H1 (cell line): ENCODE data around the gene B9D1. TPM values are rescaled to one million over a fixed set of nuclear protein-coding genes. Genes with fewer than 3 reads are reported as not detected.
A peak's percentile ranks its signal among the peaks of the same experiment; 100 is the strongest.

Experiments
- CTCF ChIA-PET: fragments of 300-600 bp; sonication (Branson Sonifier 250); formaldehyde crosslinking; loops from one replicate; lab custom pipeline; 2021; ENCODE audit not compliant: partially characterized antibody; lab: Charles Lee
- POLR2A ChIA-PET: fragments of 300-600 bp; sonication (Branson Sonifier 250); formaldehyde crosslinking; loops from one replicate; lab custom pipeline; 2021; ENCODE audit warnings: inconsistent platforms; ENCODE audit not compliant: partially characterized antibody; lab: Charles Lee
- DNase-seq, 2 experiments: peaks; one replicate each; pipeline versions ENCODE4 v3.0.0 to v3.0.0-alpha.2; 2010 to 2022; ENCODE audit warnings: low spot score in 2 of 2, low read depth in 1 of 2, mixed read lengths in 1 of 2
- FAIRE-seq: peaks from 2 replicates; lab custom pipeline; 2011; peaks lifted over from hg19 to GRCh38; lab: Jason Lieb, UNC
- H2AFZ ChIP-seq: 2 replicates; pipeline ENCODE4 v1.8.1; 2012; ENCODE audit warnings: low read length, inconsistent platforms
- H2AK5ac ChIP-seq: 2 replicates; pipeline ENCODE4 v1.6.1; 2013; ENCODE audit warnings: low read depth, low read length
- H2BK120ac ChIP-seq: replicated peaks from 2 replicates; pipeline ENCODE3; 2013; ENCODE audit warnings: low read depth, low read length, inconsistent platforms
- H2BK12ac ChIP-seq: 2 replicates; pipeline ENCODE4 v1.6.1; 2013; ENCODE audit warnings: low read depth, low read length
- H2BK15ac ChIP-seq: 2 replicates; pipeline ENCODE4 v1.6.1; 2013; ENCODE audit warnings: low read length
- H2BK20ac ChIP-seq: 2 replicates; pipeline ENCODE4 v1.6.1; 2013; ENCODE audit warnings: low read length
- H2BK5ac ChIP-seq: 2 replicates; pipeline ENCODE4 v1.6.1; 2013; ENCODE audit warnings: low read depth, low read length
- H3K14ac ChIP-seq: 2 replicates; pipeline ENCODE4 v1.6.1; 2013; ENCODE audit warnings: inconsistent platforms; ENCODE audit not compliant: insufficient read length
- H3K18ac ChIP-seq: 2 replicates; pipeline ENCODE4 v1.6.1; 2013; ENCODE audit warnings: low read length; ENCODE audit errors: extremely low read depth
- H3K23ac ChIP-seq: 2 replicates; pipeline ENCODE4 v1.6.1; 2013; ENCODE audit warnings: inconsistent platforms; ENCODE audit not compliant: insufficient read length
- H3K23me2 ChIP-seq: 2 replicates; pipeline ENCODE4 v1.6.1; 2013; ENCODE audit warnings: low read depth, low read length
- H3K27ac ChIP-seq: 2 replicates; pipeline ENCODE4 v1.6.1; 2011; ENCODE audit warnings: low read depth, low read length, inconsistent platforms
- H3K27me3 ChIP-seq, 4 experiments: replicated peaks in 1 of 4; 1 replicate in 1 of 4; 2 replicates in 3 of 4; pipeline versions ENCODE4 v1.6.1 to v1.8.1; 2011 to 2013; ENCODE audit warnings: low read length in 3 of 4, mild to moderate bottlenecking in 3 of 4, inconsistent platforms in 2 of 4, mixed read lengths in 2 of 4, moderate library complexity in 1 of 4; ENCODE audit not compliant: control insufficient read depth in 3 of 4, insufficient read depth in 3 of 4; ENCODE audit errors: extremely low read depth in 1 of 4
- H3K36me3 ChIP-seq, 4 experiments: 2 replicates each; pipeline versions ENCODE4 v1.6.1 to v1.8.1; 2011 to 2013; ENCODE audit warnings: mild to moderate bottlenecking in 4 of 4, low read length in 3 of 4, moderate library complexity in 2 of 4, control low read depth in 1 of 4, inconsistent platforms in 1 of 4; ENCODE audit not compliant: insufficient read depth in 4 of 4, control insufficient read depth in 2 of 4
- H3K4ac ChIP-seq: replicated peaks from 2 replicates; pipeline ENCODE3; 2013; ENCODE audit warnings: low read length, low read depth, mixed read lengths, inconsistent platforms; ENCODE audit not compliant: insufficient read length
- H3K4me1 ChIP-seq, 4 experiments: replicated peaks in 1 of 4; 1 replicate in 1 of 4; 2 replicates in 3 of 4; pipeline versions ENCODE4 v1.6.1 to v1.8.1; 2011 to 2013; ENCODE audit warnings: low read length in 3 of 4, inconsistent platforms in 2 of 4, mixed read lengths in 1 of 4; ENCODE audit not compliant: insufficient read depth in 4 of 4, control insufficient read depth in 3 of 4
- H3K4me2 ChIP-seq, 2 experiments: 2 replicates each; pipeline versions ENCODE4 v1.6.1 to v1.8.1; 2011 to 2013; ENCODE audit warnings: low read depth in 2 of 2, low read length in 2 of 2, control low read depth in 1 of 2, inconsistent platforms in 1 of 2, mild to moderate bottlenecking in 1 of 2; ENCODE audit not compliant: insufficient read depth in 1 of 2
- H3K4me3 ChIP-seq, 4 experiments: fragments of 200-600, 300-600 bp in 1 of 4; sonication (generic), shearing (Covaris generic), sonication (Bioruptor Twin) in 1 of 4; 2 replicates each; pipeline versions ENCODE4 v1.5.1 to v1.8.1; 2011 to 2016; ENCODE audit warnings: low read length in 4 of 4, low read depth in 3 of 4, control low read depth in 2 of 4, inconsistent platforms in 2 of 4, mild to moderate bottlenecking in 2 of 4, mixed read lengths in 1 of 4, moderate library complexity in 1 of 4; ENCODE audit not compliant: insufficient read depth in 2 of 4; ENCODE audit errors: extremely low read depth in 1 of 4
- H3K56ac ChIP-seq: replicated peaks from 2 replicates; pipeline ENCODE3; 2013; ENCODE audit warnings: low read depth, mild to moderate bottlenecking, mixed read lengths, low read length, inconsistent platforms; ENCODE audit not compliant: insufficient read length
- H3K79me1 ChIP-seq: 2 replicates; pipeline ENCODE4 v1.6.1; 2013; ENCODE audit warnings: low read depth, low read length, control low read depth
- H3K79me2 ChIP-seq, 2 experiments: 2 replicates each; pipeline versions ENCODE4 v1.6.1 to v1.8.1; 2012 to 2013; ENCODE audit warnings: low read length in 2 of 2, mild to moderate bottlenecking in 2 of 2, inconsistent platforms in 1 of 2; ENCODE audit not compliant: insufficient read depth in 2 of 2, control insufficient read depth in 1 of 2
- H3K9ac ChIP-seq, 4 experiments: replicated peaks in 1 of 4; 1 replicate in 1 of 4; 2 replicates in 3 of 4; pipeline versions ENCODE4 v1.6.1 to v1.8.1; 2011 to 2013; ENCODE audit warnings: low read depth in 3 of 4, low read length in 3 of 4, control low read depth in 2 of 4, mild to moderate bottlenecking in 2 of 4, moderate library complexity in 2 of 4, inconsistent platforms in 1 of 4; ENCODE audit errors: extremely low read depth in 1 of 4
- H3K9me3 ChIP-seq, 2 experiments: 2 replicates each; pipeline versions ENCODE4 v1.6.1 to v1.8.1; 2012 to 2013; ENCODE audit warnings: mild to moderate bottlenecking in 2 of 2, moderate library complexity in 2 of 2, control low read depth in 1 of 2, inconsistent platforms in 1 of 2, low read depth in 1 of 2, low read length in 1 of 2, mixed read lengths in 1 of 2; ENCODE audit not compliant: insufficient read depth in 2 of 2
- H4K20me1 ChIP-seq, 2 experiments: replicated peaks in 1 of 2; 2 replicates each; pipeline versions ENCODE3 to v1.8.1; 2011 to 2013; ENCODE audit warnings: inconsistent platforms in 2 of 2, low read length in 2 of 2, mild to moderate bottlenecking in 1 of 2; ENCODE audit not compliant: insufficient read depth in 2 of 2, control insufficient read depth in 1 of 2
- H4K5ac ChIP-seq: 2 replicates; pipeline ENCODE4 v1.6.1; 2013; ENCODE audit warnings: low read length, low read depth, mixed read lengths, inconsistent platforms; ENCODE audit not compliant: insufficient read length
- H4K8ac ChIP-seq: 2 replicates; pipeline ENCODE4 v1.8.0; 2013; ENCODE audit warnings: mild to moderate bottlenecking, moderate library complexity, low read length, inconsistent platforms; ENCODE audit not compliant: insufficient read depth; ENCODE audit errors: extremely low read depth
- H4K91ac ChIP-seq: replicated peaks from 2 replicates; pipeline ENCODE3; 2013; ENCODE audit warnings: low read length, mixed read lengths, inconsistent platforms; ENCODE audit not compliant: insufficient read length
- BACH1 ChIP-seq: IDR thresholded peaks from 2 replicates; pipeline ENCODE4 v1.6.1; 2012; ENCODE audit warnings: low read length, improper control_type of control experiment
- CEBPB ChIP-seq: IDR thresholded peaks from 2 replicates; pipeline ENCODE4 v1.6.1; 2012; ENCODE audit warnings: low read depth, low read length
- EGR1 ChIP-seq: IDR thresholded peaks from 2 replicates; pipeline ENCODE4 v1.6.1; 2011; ENCODE audit warnings: low read depth, low read length, borderline replicate concordance
- EP300 ChIP-seq, 2 experiments: IDR thresholded peaks; 1 replicate in 1 of 2; 2 replicates in 1 of 2; pipeline ENCODE4 v1.6.1; 2011 to 2012; ENCODE audit warnings: low read depth in 2 of 2, low read length in 2 of 2, mild to moderate bottlenecking in 2 of 2, borderline replicate concordance in 1 of 2, inconsistent platforms in 1 of 2, moderate library complexity in 1 of 2
- FOSL1 ChIP-seq: IDR thresholded peaks from 2 replicates; pipeline ENCODE4 v1.6.1; 2011; ENCODE audit warnings: mild to moderate bottlenecking, low read depth, low read length, moderate library complexity; ENCODE audit not compliant: insufficient read depth
- HDAC2 ChIP-seq, 2 experiments: fragments of 300-600 bp in 1 of 2; sonication (generic) in 1 of 2; IDR thresholded peaks; 2 replicates each; pipeline ENCODE4 v1.6.1; 2011 to 2012; ENCODE audit warnings: low read depth in 2 of 2, low read length in 2 of 2, mild to moderate bottlenecking in 2 of 2, moderate library complexity in 2 of 2, borderline replicate concordance in 1 of 2, inconsistent platforms in 1 of 2
- HDAC6 ChIP-seq: IDR thresholded peaks from one replicate; pipeline ENCODE4 v1.7.1; 2012; ENCODE audit warnings: low read depth, mild to moderate bottlenecking, inconsistent platforms, low read length, moderate library complexity
- SIN3A ChIP-seq, 2 experiments: IDR thresholded peaks in 1 of 2; conservative IDR thresholded peaks in 1 of 2; 2 replicates each; pipeline ENCODE4 v1.6.1; 2011 to 2012; ENCODE audit warnings: low read length in 2 of 2, improper control_type of control experiment in 1 of 2, low read depth in 1 of 2, mild to moderate bottlenecking in 1 of 2
- SP2 ChIP-seq: IDR thresholded peaks from 2 replicates; pipeline ENCODE4 v1.6.1; 2012; ENCODE audit warnings: mild to moderate bottlenecking, low read length, inconsistent platforms
- SUZ12 ChIP-seq: fragments of 200-600 bp; sonication (generic); IDR thresholded peaks from 2 replicates; pipeline ENCODE4 v1.6.1; 2012; ENCODE audit warnings: mild to moderate bottlenecking, inconsistent platforms, low read length, moderate library complexity, mixed read lengths
- WGBS, 2 experiments: shearing (Covaris generic) in 1 of 2; methylation state at CpG; one replicate each; pipeline versions ENCODE4 v1.1.6 to v1.1.7; 2013 to 2015; ENCODE audit warnings: low lambda C conversion rate in 2 of 2, mixed read lengths in 2 of 2, inconsistent platforms in 1 of 2, low coverage in 1 of 2, missing lambda C conversion rate in 1 of 2; ENCODE audit not compliant: insufficient replicate concordance in 2 of 2, insufficient coverage in 1 of 2, insufficient read length in 1 of 2; ENCODE audit errors: extremely low coverage in 1 of 2, missing lambda C conversion rate in 1 of 2; 5-methylcytosine and 5-hydroxymethylcytosine counted together
- polyA plus RNA-seq, 7 experiments: library from polyadenylated mRNA; depleted of rRNA in 3 of 7; stranded (reverse) in 5 of 7; unstranded in 2 of 7; fragments of >200 nt in 5 of 7; fragments of 200-250 nt in 2 of 7; gene quantifications; 1 replicate in 5 of 7; 2 replicates in 1 of 7; 4 replicates in 1 of 7; pipeline versions ENCODE4 v1.2.1 to v1.2.3, GENCODE V29; 2011 to 2013; ENCODE audit warnings: missing spikeins in 2 of 7, mixed read lengths in 2 of 7
- total RNA-seq: library from RNA; stranded (reverse); fragmentation: NEBNext Ultra II Directional; extraction: Animal tissue kit (Norgen Biotek cat#: 25700); gene quantifications from 2 replicates; pipeline ENCODE4 v1.2.1, GENCODE V29; 2021

The B9D1 gene
- total and polyA plus RNA-seq, 2 of the 8 experiments (the other 6 are each of a cell fraction or from before 2014, with no cell fraction given), result 24.6 to 65.7 TPM

DNA sequence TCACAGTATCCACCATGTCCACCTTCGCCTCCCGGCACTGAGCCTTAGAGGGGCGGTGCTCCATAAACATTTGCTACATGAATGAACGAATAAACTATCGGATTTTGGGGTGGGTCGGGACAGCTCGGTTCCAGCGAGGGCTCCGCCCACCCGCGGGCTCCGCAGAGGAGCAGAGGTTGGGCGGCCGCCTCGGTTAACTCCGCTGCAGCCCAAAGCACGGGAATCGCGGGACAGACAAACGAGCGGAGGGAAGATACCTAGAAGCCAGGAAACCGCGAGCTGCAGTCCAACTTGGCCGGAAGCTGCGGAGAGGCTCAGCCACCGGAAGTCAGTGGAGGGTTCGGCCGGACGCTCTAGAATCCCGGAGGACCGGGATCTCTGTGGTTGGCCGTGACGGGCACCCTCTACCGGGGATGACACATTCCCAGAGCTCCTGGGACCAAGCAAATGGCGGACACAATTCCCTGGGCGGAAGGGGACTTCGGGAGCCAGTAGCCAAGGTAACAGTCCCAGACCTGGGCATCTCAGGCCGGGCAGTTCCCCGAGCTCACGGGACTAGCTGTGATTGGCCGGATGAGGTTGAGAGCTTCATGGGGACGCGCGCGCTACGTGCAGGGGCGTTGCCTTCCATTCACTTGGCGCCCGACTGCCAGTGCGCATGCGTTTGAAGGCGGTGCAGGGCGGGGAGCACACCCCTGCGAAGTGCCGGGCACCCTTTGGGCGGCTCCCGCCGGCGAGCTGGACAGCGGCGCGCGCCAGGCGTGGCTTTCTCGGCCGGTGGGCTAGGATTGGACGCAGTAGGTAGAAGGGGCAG, 15.3 kb upstream of the B9D1 start:
- 1% methylated on average over 67 of the region's 67 CpGs; no CpG with 5 or more reads in 1 of the 2 experiments for WGBS, 2 experiments
- peak; percentile 85 for TF ChIP-seq EGR1
- no peak for TF ChIP-seq SUZ12
- no peak for TF ChIP-seq CEBPB
- TF ChIP-seq FOSL1, result no peak
- no peak for TF ChIP-seq BACH1
- no peak for TF ChIP-seq HDAC6
- peak; percentile 31 to 73; a peak in 2 of 4 replicates for TF ChIP-seq SIN3A (conservative IDR thresholded peaks at IDR 0.05 in 1 of 2, IDR thresholded peaks at IDR 0.05 in 1 of 2; ENCODE audit: low read depth in 1 of 2, low read length in 2 of 2)
- TF ChIP-seq EP300 (IDR thresholded peaks at IDR 0.05; ENCODE audit: borderline replicate concordance in 1 of 2, low read depth in 2 of 2, low read length in 2 of 2), result no peak
- TF ChIP-seq SP2, result peak; percentile 93
- TF ChIP-seq HDAC2 (IDR thresholded peaks at IDR 0.05; ENCODE audit: borderline replicate concordance in 1 of 2, low read depth in 2 of 2, low read length in 2 of 2), result no peak

More for the DNA sequence above, 15.3 kb upstream of the B9D1 start:
- Histone ChIP-seq H4K8ac (peak overlapping the region; percentile 98), H2BK120ac (no peak overlapping the region), H3K23ac (no peak overlapping the region), H3K4me1 (peaks cover 3 to 11% (median 4%) of the 10 kb centered on the region in 4 experiments), H3K27me3 (no peaks in the 10 kb centered on the region), H3K56ac (peak overlapping the region; percentile 70), H3K27ac (peak overlapping the region; percentile 79), H3K36me3 (peaks cover 21 to 33% (median 25%) of the 10 kb centered on the region in 4 experiments), H2AFZ (peak overlapping the region; percentile 30), H2BK15ac (no peak overlapping the region), H3K4me2 (peak overlapping the region; percentile 72 to 95), H4K20me1 (peaks cover 0 to 17% of the 10 kb centered on the region in 2 experiments), H3K79me1 (peaks cover 11% of the 10 kb centered on the region), H3K79me2 (peaks cover 0 to 30% of the 10 kb centered on the region in 2 experiments; a peak in 2 of 4 replicates), H3K9me3 (no peaks in the 10 kb centered on the region), H3K23me2 (peaks cover 8% of the 10 kb centered on the region; the same call in 1 of the 2 replicates), H2BK20ac (no peak overlapping the region), H3K9ac (peak overlapping the region; percentile 63 to 84 (median 73)), H3K4ac (no peak overlapping the region), H4K91ac (peak overlapping the region; percentile 79), H4K5ac (peak overlapping the region; percentile 78), H3K14ac (no peak overlapping the region), H2BK12ac (no peak overlapping the region; the same call in 1 of the 2 replicates), H2BK5ac (peak overlapping the region; percentile 55; the same call in 1 of the 2 replicates), H3K4me3 (peak overlapping the region; percentile 59 to 90 (median 82)), H3K18ac (peak overlapping the region; percentile 84), H2AK5ac (no peak overlapping the region)
- DNase-seq, result peak; percentile 94 to 97
- FAIRE-seq, result peak; percentile 76
- CTCF ChIA-PET, result interaction anchor here (0.6 to 2.6 kb wide), 13 partner anchors 13 to 384 kb away, joined by 3 to 20 read pairs (median 5); partner anchors contain the start of gene B9D1
- POLR2A ChIA-PET, result interaction anchor here (0.6 to 3.8 kb wide), 17 partner anchors 9 to 392 kb away, joined by 3 to 32 read pairs (median 4); partner anchors contain the start of genes ALDH3A2, B9D1 and MFAP4
